Right lobe of liver (tissue), 6 donors: ENCODE measurements around the gene AP1M2. TPM values are rescaled to one million over a fixed set of nuclear protein-coding genes. Genes with fewer than 3 reads are reported as not detected.

Source experiments
- ATAC-seq, 4 donors: fragments of 200-7000 bp; cut with Tn5 transposase; one replicate each; pipeline ENCODE4 v1.9.1; 2020; ENCODE audit warnings: mild to moderate bottlenecking in 4 of 4, moderate library complexity in 4 of 4
- DNase-seq, 3 donors: peaks; one replicate each; pipeline ENCODE4 v3.0.0-alpha.2; 2020
- H3K27ac ChIP-seq, 3 donors: fragments of 200-600 bp; one replicate each; pipeline ENCODE4 v1.8.0; 2022
- H3K27me3 ChIP-seq, 2 donors: fragments of 200-600 bp; one replicate each; pipeline ENCODE4 v1.8.0; 2022
- H3K36me3 ChIP-seq, 4 donors: fragments of 200-600 bp; sonication (generic) in 1 of 4; one replicate each; pipeline versions ENCODE4 v1.5.1 to v1.8.0; 2017 to 2022; ENCODE audit warnings: control low read depth in 1 of 4
- H3K4me1 ChIP-seq, 4 donors: fragments of 200-600 bp; sonication (generic) in 1 of 4; one replicate each; pipeline versions ENCODE4 v1.5.1 to v1.8.0; 2017 to 2022; ENCODE audit warnings: control low read depth in 1 of 4
- H3K4me3 ChIP-seq, 3 donors: fragments of 200-600 bp; one replicate each; pipeline ENCODE4 v1.8.0; 2022
- H3K9me3 ChIP-seq, 4 donors: fragments of 200-600 bp; sonication (generic) in 1 of 4; one replicate each; pipeline versions ENCODE4 v1.5.1 to v1.8.0; 2017 to 2022; ENCODE audit warnings: control low read depth in 1 of 4
- CTCF ChIP-seq, 4 donors: fragments of 200-600 bp in 3 of 4; fragments of 450-650 bp in 1 of 4; IDR thresholded peaks; one replicate each; pipeline versions ENCODE4 v1.5.1 to v1.8.0; 2016 to 2022; ENCODE audit warnings: antibody characterized with exemption in 4 of 4, mild to moderate bottlenecking in 2 of 4
- POLR2A ChIP-seq: fragments of 450-650 bp; IDR thresholded peaks from one replicate; pipeline ENCODE4 v1.6.1; 2017; ENCODE audit warnings: antibody characterized with exemption, mild to moderate bottlenecking
- WGBS: methylation state at CpG from one replicate; pipeline ENCODE4 v1.1.6; 2018; ENCODE audit warnings: low coverage, low lambda C conversion rate; ENCODE audit not compliant: insufficient coverage; ENCODE audit errors: missing lambda C conversion rate; 5-methylcytosine and 5-hydroxymethylcytosine counted together
- intact Hi-C, 2 donors: fragments of 100-400 bp; cut with DNase I; formaldehyde crosslinking; loops; one replicate each; pipeline versions ENCODE4 v1.11.2 to v1.14.1; 2022
- total RNA-seq, 6 experiments: library from RNA; depleted of rRNA in 2 of 6; stranded (reverse); fragments of >200 nt in 2 of 6; fragmentation: NEBNext Ultra II Directional in 3 of 6; extraction: Animal tissue kit (Norgen Biotek cat#: 25700) in 3 of 6; gene quantifications; one replicate each; pipeline versions ENCODE4 v1.1.0 to v1.2.4, GENCODE V29; 2016 to 2023
- donor health status: DM: no; HTN: yes; CAD: no.
- donor health status: DM: no; HTN: no; CAD: no.
- donor health status: DM: no; HTN: no; CAD: no.
- donor health status: DM: no; HTN: yes; CAD: no.
- donor health status: DM: no; HTN: yes; CAD: no.

AP1M2 gene
- total RNA-seq, 6 experiments from 2014 or later, result 0.35 to 2.5 (median 0.75) TPM

GRCh38 chr19:10603873-10604459 lies 16.9 kb upstream of the AP1M2 start:
- no peaks in the 10 kb centered on the region for H3K4me1 ChIP-seq
- H3K4me3 ChIP-seq, result peak overlapping the region in 2 of 3 donors; percentile 90 to 95
- 21% methylated on average over 9 of the region's 9 CpGs for whole genome bisulfite sequencing
- H3K27ac ChIP-seq, result peak overlapping the region; percentile 78 to 94 (median 89)
- ATAC-seq (peak in 3 of 4 donors; percentile 2 to 25 (median 2)), DNase-seq (no peak)
- no peaks in the 10 kb centered on the region for H3K9me3 ChIP-seq
- no peaks in the 10 kb centered on the region for H3K36me3 ChIP-seq
- no peaks in the 10 kb centered on the region for H3K27me3 ChIP-seq
- intact Hi-C loops, result no loop called here
- TF ChIP-seq CTCF (IDR thresholded peaks at IDR 0.05) (no peak), POLR2A (peak; percentile 14)

- DNase-seq, result peak; percentile 51 to 71 (median 60)
- ATAC-seq, result peak; percentile 40 to 62 (median 52)
- Histone ChIP-seq H3K27ac (peak overlapping the region; percentile 78 to 94 (median 89)), H3K9me3 (no peaks in the 10 kb centered on the region), H3K36me3 (no peaks in the 10 kb centered on the region), H3K4me1 (no peaks in the 10 kb centered on the region), H3K4me3 (peak overlapping the region; percentile 79 to 95 (median 90)), H3K27me3 (no peaks in the 10 kb centered on the region)
- intact Hi-C loops, result no loop called here
- TF ChIP-seq POLR2A, result no peak
- TF ChIP-seq CTCF (IDR thresholded peaks at IDR 0.05), result no peak
- 24% methylated on average over 8 of the region's 19 CpGs for WGBS
Observed at GRCh38 chr19:10603084-10603872, 16.2 kb upstream of the AP1M2 start.

- TF ChIP-seq CTCF (IDR thresholded peaks at IDR 0.05) (no peak), POLR2A (peak; percentile 42)
- intact Hi-C loops, result no loop called here
- Histone ChIP-seq H3K27ac (peak overlapping the region; percentile 78 to 94 (median 89)), H3K4me3 (peak overlapping the region; percentile 79 to 95 (median 90)), H3K36me3 (no peaks in the 10 kb centered on the region), H3K9me3 (no peaks in the 10 kb centered on the region), H3K27me3 (no peaks in the 10 kb centered on the region), H3K4me1 (no peaks in the 10 kb centered on the region)
- 2% methylated on average over 20 of the region's 76 CpGs for WGBS
- DNase-seq (peak; percentile 84 to 90 (median 87)), ATAC-seq (peak; percentile 95 to 97 (median 96))
Observed at GRCh38 chr19:10602330-10603083, 15.4 kb upstream of the AP1M2 start.

- WGBS, result 23% methylated on average over 7 of the region's 7 CpGs
- no peak overlapping the region for H3K4me3 ChIP-seq
- ATAC-seq (no peak), DNase-seq (no peak)
- H3K27ac ChIP-seq, result no peak overlapping the region
- H3K36me3 ChIP-seq, result no peaks in the 10 kb centered on the region
- intact Hi-C loops, result no loop called here
- no peaks in the 10 kb centered on the region for H3K4me1 ChIP-seq
- TF ChIP-seq CTCF (IDR thresholded peaks at IDR 0.05), result no peak
- TF ChIP-seq POLR2A, result no peak
- H3K27me3 ChIP-seq, result no peaks in the 10 kb centered on the region
- H3K9me3 ChIP-seq, result no peaks in the 10 kb centered on the region
Observed at GRCh38 chr19:10601999-10602329, 14.9 kb upstream of the AP1M2 start.
